Measurements from ENCODE around the gene R3HDM2. TPM values are rescaled to one million over a fixed set of nuclear protein-coding genes. Genes with fewer than 3 reads are reported as not detected.

R3HDM2 gene
- total and polyA plus RNA-seq, 2 donors (not counting 1 experiment from before 2014, with no cell fraction given) = 104 to 129 TPM

DNA sequence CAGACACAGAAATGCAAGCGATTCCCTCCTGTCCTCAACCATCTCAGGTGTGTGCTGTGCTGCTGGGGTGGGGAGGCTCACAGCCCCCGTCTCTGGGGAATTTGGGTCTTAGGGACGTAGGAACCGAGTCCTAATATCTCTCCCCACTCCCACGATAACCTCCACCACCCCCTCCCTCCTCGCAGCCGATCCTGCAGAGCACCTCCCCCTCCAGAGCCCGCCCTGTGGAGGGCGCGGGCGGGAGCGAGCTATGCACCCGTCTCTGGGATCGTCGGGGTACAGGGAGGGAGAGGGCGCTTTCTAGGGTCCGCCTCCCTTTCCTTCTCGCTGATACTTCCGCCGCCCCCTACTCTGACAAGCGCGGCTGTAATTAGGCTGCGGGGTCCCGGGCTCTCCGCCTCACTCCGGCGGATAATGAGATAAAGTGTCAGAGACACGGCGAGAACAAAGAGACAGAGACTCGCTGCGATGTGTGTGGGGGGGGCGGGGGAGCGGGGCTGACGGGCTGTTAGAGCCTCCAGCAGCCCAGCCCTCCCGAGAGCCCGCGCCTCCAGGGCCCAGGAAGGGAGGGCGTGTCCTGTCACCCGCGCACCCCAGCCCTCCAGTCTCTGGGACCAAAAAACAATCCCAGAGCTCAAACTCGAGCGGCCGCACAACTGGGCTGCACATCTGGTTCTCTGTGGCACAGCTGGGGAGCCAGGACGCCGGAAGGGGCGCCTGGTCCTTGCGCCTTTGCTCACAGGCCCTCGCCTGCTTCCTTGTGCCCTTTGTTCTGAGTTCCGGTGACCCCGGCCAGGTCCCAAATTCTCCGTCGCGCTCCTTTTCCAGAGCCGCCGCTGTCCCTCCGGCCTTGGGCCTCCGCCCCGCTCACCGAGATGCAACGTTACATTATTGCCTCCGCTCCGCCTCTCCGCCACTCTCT is 192.7 kb downstream of the R3HDM2 start:
- no peak for ATAC-seq (ENCODE audit: low read depth)
- H3K27me3 ChIP-seq (replicated peaks in 1 of 4; ENCODE audit: control extremely low read depth in 1 of 4, control insufficient read depth in 3 of 4, insufficient read depth in 4 of 4, low read length in 3 of 4) = peaks cover 0 to 62% (median 26%) of the 10 kb centered on the region in 4 experiments
- peak overlapping the region; percentile 80 for H3K27ac Mint-ChIP-seq
- H3K27me3 Mint-ChIP-seq = peaks cover 12% of the 10 kb centered on the region
- DNase-seq = peak; percentile 65
- TF ChIP-seq CTCF (IDR thresholded peaks at IDR 0.05) = no peak
- no peak for TF ChIP-seq EZH2 (IDR thresholded peaks at IDR 0.05; ENCODE audit: borderline replicate concordance, insufficient read depth, low read depth, low read length, poor library complexity, severe bottlenecking)
- no peaks in the 10 kb centered on the region for H3K9me3 Mint-ChIP-seq (ENCODE audit: insufficient read depth)
- no peak overlapping the region for H3K27ac ChIP-seq (ENCODE audit: low read length in 2 of 2)
- H3K36me3 ChIP-seq (replicated peaks in 1 of 2; ENCODE audit: control extremely low read depth in 1 of 2, control insufficient read depth in 1 of 2, extremely low read depth in 1 of 2, insufficient read depth in 2 of 2, low read length in 1 of 2) = peaks cover 0 to 13% of the 10 kb centered on the region in 2 experiments
- H3K4me1 ChIP-seq (ENCODE audit: control insufficient read depth in 2 of 2, insufficient read depth in 2 of 2, low read length in 2 of 2) = peaks cover 90 to 99% of the 10 kb centered on the region in 2 donors
- peak overlapping the region; percentile 89 for H3K4me3 Mint-ChIP-seq
- peaks cover 8% of the 10 kb centered on the region for H4K20me1 ChIP-seq (ENCODE audit: control insufficient read depth, insufficient read depth, low read length, poor library complexity, severe bottlenecking)
- 4% methylated on average over 52 of the region's 63 CpGs for WGBS (ENCODE audit: insufficient coverage)
- peaks cover 0 to 24% (median 0%) of the 10 kb centered on the region in 3 donors for H3K9me3 ChIP-seq (ENCODE audit: control extremely low read depth in 1 of 3, control insufficient read depth in 2 of 3, insufficient read depth in 1 of 3, low read length in 2 of 3)
- intact Hi-C loops (cut with micrococcal nuclease) = loop anchor here (10.0 kb wide), 1 partner anchor 483 kb away; the partner anchor contains the start of gene PRIM1
- H3K9ac ChIP-seq (ENCODE audit: low read length) = peak overlapping the region; percentile 74
- H3K79me2 ChIP-seq (ENCODE audit: control insufficient read depth, insufficient read depth, low read length) = peaks cover 12% of the 10 kb centered on the region
- peak overlapping the region; percentile 78 for H2AFZ ChIP-seq (ENCODE audit: insufficient read depth, low read depth, low read length, poor library complexity, severe bottlenecking)
- H3K4me1 Mint-ChIP-seq = peaks cover 92% of the 10 kb centered on the region
- POLR2A ChIA-PET = interaction anchor here (4.8 to 11.2 kb wide), 3 partner anchors 8 to 23 kb away, joined by 18 to 110 read pairs (median 89); partner anchors contain the start of genes NXPH4 and SHMT2
- peak overlapping the region; percentile 95 for H3K4me2 ChIP-seq (replicated peaks; ENCODE audit: low read depth, low read length, poor library complexity, severe bottlenecking)
- peak overlapping the region in 4 of 5 experiments; percentile 47 to 79 (median 76) for H3K4me3 ChIP-seq (ENCODE audit: control extremely low read depth in 1 of 5, extremely low read depth in 1 of 5, insufficient read depth in 1 of 5, low read depth in 2 of 5, low read length in 4 of 5)
- CTCF ChIA-PET = interaction anchor here (0.6 to 31.1 kb wide), 6 partner anchors 10 to 314 kb away, joined by 3 to 838 read pairs (median 5); partner anchors contain the start of genes NXPH4, SHMT2 and STAT6

Measured in B cell (primary cell).